GM19193 (cell line): ENCODE results near the gene BROX.

ENCODE experiments used
- POLR2A ChIP-seq: IDR thresholded peaks from 4 replicates; pipeline ENCODE4 v1.6.1; 2011; ENCODE audit not compliant: insufficient read depth, insufficient read length; ENCODE audit errors: extremely low read depth

Gene BROX

DNA sequence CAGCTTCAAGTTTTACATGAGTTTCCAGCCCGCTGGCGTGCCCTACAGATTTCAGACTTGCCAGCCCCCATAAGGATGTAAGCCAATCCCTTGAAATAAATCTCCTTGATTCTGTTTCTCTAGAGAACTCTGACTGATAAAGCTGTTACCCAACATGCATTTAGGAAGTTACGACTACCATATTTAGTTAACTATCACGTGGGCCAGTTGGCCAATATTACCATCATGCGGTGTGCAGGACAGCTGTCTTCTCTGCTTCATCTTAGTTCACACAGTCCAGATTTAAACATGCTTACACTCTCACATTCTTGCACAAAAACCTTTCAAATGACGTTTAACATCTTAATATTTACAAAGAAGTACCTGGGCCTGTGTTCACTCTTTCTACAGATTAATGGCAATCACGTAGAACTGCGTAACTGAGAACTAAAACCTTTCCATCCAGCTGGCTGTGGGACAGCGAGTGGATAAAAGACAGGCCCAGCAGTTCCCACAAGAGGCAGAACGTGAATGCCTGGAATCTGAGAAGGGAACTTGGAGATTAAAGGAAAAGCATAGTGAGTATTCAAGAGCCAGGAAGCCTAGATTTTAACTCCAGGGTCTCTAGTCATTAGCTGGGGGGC lies 45.4 kb downstream of the BROX start:
- no peak for TF ChIP-seq POLR2A

DNA sequence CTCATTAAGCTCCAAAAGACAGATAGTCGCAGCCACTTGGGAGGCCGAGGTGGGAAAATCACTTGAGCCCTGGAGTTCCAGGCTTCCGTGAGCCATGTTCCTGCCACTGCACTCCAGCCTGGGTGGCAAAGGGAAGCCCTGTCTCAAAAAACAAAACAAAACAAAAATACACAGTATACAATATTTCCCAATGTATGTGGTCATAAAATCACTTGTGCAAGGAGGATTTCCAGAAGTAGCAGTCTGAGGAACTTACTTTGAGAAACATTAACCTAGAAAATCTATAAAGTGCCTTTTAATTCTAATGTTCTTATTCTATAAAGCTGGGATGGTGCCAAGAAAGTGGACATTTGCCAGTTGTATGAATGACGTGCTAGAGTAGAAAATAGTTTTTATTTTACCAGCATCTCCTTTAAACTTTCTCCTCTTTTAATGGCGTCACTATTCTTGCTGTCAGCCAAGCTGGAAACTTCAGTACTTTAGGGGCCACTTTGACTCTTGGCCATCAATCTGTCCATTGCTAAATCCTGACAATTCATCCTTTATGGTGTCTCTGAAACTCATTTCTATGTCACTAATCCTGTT lies 47.2 kb downstream of the BROX start:
- no peak for TF ChIP-seq POLR2A

DNA sequence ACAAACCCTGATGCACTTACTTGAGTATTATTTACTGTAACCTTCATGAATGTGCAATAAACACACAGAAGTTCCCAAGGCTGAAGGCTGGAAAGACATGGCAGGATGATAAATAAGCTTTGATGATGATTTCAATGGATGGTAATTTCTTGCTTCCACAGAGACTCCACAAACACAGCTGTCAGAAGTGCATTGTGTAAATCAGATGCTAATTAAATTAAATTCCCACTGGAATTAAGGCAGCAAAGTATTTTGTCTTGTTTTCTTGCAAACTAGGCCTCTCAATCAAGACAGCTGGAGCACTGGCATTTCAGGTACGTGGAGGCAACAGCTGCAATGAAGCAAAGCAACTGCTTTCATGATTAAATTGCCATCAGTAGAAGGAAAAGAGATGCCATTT lies 48.7 kb downstream of the BROX start:
- TF ChIP-seq POLR2A, result no peak

DNA sequence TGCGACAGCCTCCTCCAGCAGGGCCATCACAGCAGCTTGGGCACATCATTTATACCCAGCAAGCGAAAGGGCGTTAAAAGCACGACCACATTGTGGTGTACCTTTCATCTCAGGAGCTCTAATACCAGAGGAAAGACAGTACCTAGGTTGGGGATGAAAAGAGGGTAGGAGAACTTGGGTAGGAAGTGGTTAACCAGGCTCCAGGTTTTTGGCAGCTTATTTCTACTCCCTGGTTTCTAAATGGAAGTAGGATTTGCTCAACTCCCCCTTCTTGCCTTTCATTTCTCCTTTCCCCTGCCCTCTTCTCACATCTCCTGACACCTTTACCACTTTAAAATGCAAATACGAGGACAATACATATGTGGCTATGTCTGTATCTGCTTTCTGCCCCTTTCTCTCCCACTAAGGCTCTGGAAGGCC lies 54.8 kb downstream of the BROX start:
- TF ChIP-seq POLR2A, result no peak

DNA sequence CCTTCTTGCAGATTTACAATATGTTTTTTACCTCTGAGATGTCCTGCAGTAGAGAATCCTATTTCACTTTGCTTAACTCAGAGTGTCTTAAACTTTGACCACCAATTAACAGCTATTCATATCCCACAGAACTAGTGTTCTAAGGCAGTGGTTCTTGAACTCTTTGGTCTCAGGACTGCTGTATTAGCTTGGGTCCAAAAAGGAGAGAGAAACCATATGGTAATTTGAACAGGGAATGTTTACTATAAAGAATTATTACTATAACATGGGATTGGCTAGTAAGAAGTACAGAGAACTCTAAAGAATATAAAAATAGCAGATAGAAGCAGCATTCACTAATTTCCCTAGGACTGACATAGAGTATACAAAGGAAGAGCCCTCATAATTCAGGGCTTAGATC lies 56.2 kb downstream of the BROX start:
- TF ChIP-seq POLR2A, result no peak

DNA sequence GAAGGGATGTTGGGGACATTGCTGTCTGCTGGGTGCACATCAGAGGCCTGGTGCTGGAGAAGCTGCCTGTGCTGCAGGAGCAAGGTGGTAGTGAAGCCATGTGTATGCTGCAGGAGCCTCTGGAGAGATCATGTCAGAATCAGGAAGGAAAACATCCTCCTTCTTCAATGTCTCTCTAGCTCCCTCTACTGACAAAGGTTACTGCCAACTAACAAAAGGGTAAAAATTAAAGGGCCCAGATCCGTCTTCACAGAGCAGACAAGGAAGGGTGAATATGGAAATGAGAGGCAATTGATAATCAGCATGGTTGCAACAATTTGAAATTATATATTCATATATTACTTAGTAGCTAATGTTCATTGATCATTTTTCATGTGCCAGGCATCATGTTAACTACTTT lies 56.8 kb downstream of the BROX start:
- no peak for TF ChIP-seq POLR2A

DNA sequence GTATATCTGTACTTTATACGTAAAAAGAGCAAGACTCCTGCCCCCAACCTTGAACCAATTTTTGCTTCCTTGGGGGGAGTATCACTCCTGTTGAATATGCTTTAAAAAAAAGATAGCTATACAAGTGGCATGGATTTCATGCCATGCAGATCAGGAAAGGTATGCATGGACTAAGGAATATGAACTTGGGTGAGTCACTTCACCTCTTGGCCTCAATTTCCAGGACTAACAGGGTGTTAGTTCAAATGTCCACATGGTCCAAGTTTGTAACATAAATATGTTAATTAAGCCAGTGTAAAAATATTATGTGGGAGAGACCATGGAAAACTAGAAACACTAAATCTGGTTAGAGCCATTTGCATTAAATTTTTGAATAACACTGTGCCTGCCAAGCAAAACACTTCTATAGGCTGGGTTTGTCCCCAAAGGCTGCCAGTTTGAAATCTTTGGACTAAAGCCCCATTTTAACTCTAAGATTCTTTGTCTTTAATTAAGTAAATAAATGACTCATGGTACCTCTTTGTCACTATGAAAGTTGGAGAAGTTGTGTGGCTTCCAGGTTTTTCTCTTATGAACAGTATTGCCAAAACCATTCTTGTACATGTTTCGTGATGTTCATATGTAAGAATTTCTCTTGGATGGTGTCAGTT lies 57.7 kb downstream of the BROX start:
- TF ChIP-seq POLR2A, result no peak

DNA sequence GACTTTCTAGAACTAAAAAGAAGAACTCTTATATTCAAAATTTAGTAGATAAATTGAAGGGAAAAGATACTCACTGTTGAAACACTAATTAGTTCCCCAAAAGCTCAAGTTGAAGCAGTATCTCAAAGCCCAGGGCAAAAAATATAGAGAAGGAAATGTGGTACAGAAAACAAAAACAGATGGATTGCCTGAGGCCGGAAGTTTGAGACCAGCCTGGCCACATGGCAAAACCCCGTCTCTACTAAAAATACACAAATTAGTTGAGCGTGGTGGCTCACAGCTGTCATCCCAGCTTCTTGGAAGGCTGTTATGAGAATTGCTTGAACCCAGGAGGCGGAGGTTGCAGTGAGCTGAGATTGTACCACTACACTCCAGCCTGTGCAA lies 60.6 kb downstream of the BROX start:
- no peak for TF ChIP-seq POLR2A

DNA sequence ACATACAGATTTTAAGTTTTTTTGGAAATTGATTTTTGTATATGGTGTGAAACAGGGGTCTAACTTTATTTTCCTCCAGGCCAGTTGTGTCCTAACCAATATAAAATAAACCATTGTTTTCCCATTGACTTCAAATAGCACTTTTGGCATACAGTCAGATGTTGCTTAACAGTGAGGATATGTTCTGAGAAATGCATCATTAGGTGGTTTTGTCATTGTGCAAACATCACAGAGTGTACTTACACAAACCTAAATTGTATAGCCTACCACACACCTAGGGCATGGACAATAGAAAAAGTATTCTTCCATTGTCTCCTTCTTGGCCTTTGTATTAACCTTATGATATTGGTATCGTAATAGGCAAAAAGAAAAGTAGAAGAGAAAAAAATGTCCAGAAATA lies 65.1 kb downstream of the BROX start:
- no peak for TF ChIP-seq POLR2A

DNA sequence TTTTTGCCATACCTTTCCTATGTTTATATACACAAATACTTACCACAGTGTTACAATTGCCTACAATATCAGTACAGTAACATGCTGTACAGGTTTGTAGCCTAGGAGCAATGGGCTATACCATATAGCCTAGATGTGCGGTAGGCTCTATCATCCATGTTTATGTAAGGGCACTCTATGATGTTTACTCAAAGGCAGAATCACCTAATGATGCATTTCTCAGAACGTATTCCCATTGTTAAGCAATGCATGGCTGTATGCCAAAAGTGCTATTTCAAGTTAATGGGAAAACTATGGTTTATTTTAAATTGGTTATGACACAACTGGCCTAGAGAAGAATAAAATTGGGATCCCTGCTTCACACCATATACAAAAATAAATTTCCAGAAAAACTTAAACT lies 65.6 kb downstream of the BROX start:
- TF ChIP-seq POLR2A, result no peak

DNA sequence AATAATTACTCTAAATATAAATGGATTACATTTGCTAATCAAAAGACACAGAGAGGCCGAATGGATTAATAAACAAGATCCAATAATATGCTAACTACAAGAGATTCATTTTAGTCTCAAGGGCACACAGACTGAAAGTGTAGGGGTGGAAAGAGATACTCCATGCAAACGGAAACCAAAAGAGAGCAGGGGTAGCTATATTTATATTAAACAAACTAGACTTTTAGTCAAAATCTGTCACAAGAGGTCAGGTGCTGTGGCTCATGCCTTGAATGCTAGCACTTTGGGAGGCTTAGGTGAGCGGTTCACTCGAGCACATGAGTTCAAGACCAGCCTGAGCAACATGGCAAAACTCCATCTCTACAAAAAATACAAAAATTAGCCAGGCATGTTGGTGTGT lies 68.9 kb downstream of the BROX start:
- TF ChIP-seq POLR2A, result no peak

DNA sequence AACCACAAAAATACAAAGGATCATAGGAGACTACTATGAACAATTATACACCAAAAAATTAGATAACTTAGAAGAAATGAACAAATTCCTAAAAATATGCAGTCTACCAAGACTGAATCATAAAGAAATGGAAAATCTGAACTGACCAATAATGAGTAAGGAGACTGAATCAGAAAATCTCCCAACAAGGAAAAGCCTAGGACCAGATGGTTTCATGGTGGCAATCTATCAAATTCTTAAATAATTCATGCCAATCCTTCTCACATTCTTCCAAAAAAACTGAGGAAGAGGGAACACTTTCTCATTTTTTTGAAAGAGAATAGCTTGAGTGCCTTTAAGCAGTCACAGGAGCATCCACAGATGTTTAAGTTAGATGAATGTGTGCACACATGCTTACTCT lies 70.7 kb downstream of the BROX start:
- no peak for TF ChIP-seq POLR2A

DNA sequence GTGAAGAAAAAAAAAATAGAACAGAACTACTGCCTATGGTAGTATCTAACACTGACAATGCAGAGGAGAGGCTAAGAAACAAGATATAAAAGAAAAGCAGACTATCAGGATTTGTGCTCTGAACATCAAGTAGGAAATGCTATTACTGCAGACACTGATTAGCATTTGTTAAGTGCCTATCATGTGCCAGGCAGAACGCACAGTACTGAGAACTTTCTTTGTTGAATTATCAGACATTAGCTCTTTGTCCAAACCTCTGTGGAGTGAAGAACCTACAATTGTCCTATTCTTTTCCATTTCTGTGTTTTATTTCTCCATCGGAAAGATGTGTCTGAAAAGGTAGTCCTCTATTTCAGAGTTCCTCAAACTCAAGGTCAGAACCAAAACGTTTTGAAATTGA lies 72.0 kb downstream of the BROX start:
- TF ChIP-seq POLR2A, result no peak
